ENCODE measurements around the gene CYP26C1.

Gene CYP26C1

GRCh38 chr10:93059975-93060886, at the start of gene CYP26C1:
TSS of gene CYP26C1 (plus strand) at chr10:93060798. CDS start at chr10:93061264, 466 bp downstream.
- Histone ChIP-seq H3K36me3 (peaks cover 37 to 51% (median 43%) of the 10 kb centered on the region in 11 experiments), H3K9ac (no peak within 1 kb of the TSS), H4K20me1 (0 out of 22 replicates have a peak, but pooled peaks cover 0 to 7% (median 0%) of the 10 kb centered on the region in 11 experiments), H3K27me3 (peaks cover under 1 to 9% (median 3%) of the 10 kb centered on the region in 11 experiments; a peak in 18 of 22 replicates), H3K4me3 (no peak within 1 kb of the TSS), H3K9me3 (replicated peaks in 1 of 11) (peaks cover 38 to 48% (median 45%) of the 10 kb centered on the region in 11 experiments), H3K27ac (no peak within 1 kb of the TSS), H3K4me1 (no peaks in the 10 kb centered on the region), H3K4me2 (no peak within 1 kb of the TSS)
- no peak for TF ChIP-seq Cebpa-rat (IDR thresholded peaks at IDR 0.05)

DNA sequence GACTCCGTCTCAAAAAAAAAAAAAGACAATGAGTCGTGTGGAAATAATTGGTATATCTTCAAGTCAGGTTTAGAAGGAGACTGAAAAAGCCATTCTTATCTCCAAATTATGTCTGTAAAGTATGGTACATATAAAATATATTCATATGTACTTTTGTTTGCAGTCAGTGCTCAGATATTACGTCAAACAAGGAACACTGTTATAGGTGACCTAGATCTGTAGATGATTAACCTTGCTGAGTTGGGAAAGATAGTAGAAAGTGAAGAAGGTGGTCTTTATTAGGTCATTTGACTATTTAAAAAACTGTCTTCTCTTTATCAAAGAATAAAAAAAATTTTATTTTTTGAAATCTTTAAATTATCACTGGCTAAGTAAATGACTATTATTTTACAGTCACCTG, 44.9 kb upstream of the CYP26C1 start:
- no peak for TF ChIP-seq Cebpa-rat (IDR thresholded peaks at IDR 0.05)
- H3K4me1 ChIP-seq, result no peaks in the 10 kb centered on the region
- no peak overlapping the region for H3K27ac ChIP-seq
- no peak overlapping the region for H3K9ac ChIP-seq
- H3K9me3 ChIP-seq (replicated peaks in 1 of 11), result no peaks in the 10 kb centered on the region
- H3K36me3 ChIP-seq, result peaks cover 0 to 10% (median 4%) of the 10 kb centered on the region in 11 experiments; a peak in 6 of 22 replicates
- H3K27me3 ChIP-seq, result no peaks in the 10 kb centered on the region
- H4K20me1 ChIP-seq, result no peaks in the 10 kb centered on the region
- no peak overlapping the region for H3K4me2 ChIP-seq
- H3K4me3 ChIP-seq, result no peak overlapping the region

DNA sequence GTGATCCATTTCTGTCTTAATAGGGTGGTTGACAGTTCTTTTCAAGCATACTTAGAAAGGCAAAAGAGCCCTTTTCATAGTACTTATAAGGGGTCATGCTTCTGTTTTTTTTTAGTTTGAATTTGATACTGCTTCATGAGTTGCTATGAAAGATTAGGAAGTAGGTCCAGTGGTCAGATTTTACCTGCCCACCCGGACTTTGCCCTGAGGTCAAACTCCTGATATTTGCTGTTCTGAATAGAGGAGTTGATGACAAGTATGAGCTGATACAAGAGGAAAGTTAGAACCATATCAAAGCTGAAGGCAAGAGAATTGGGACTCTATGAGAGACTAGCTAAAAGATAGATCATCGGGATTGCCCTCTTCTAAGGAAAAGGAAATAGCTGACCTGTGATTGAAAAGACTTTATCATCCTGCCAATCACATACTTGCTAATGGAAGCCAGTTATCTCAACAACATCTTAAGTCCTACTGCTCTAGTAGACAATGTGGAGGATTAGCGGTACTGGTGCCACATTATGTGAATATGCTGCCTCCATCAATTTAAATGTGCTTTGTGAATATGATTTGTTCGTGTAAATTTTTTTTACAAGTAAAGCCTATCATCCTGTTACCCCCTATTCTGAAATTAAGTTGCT, 37.5 kb upstream of the CYP26C1 start:
- Histone ChIP-seq H3K4me3 (no peak overlapping the region), H4K20me1 (no peaks in the 10 kb centered on the region), H3K27ac (no peak overlapping the region)

GRCh38 chr10:93026072-93026471, 34.5 kb upstream of the CYP26C1 start:
- no peaks in the 10 kb centered on the region for H4K20me1 ChIP-seq
- peaks cover 14 to 36% (median 25%) of the 10 kb centered on the region in 11 experiments for H3K36me3 ChIP-seq
- no peak overlapping the region for H3K4me2 ChIP-seq
- no peak overlapping the region for H3K9ac ChIP-seq
- no peak overlapping the region for H3K4me3 ChIP-seq
- no peak for TF ChIP-seq Cebpa-rat (IDR thresholded peaks at IDR 0.05)
- H3K27me3 ChIP-seq, result no peaks in the 10 kb centered on the region
- H3K4me1 ChIP-seq, result no peaks in the 10 kb centered on the region
- H3K27ac ChIP-seq, result no peak overlapping the region
- peaks cover 15 to 24% (median 20%) of the 10 kb centered on the region in 11 experiments for H3K9me3 ChIP-seq (replicated peaks in 1 of 11)

More for the DNA sequence above, 37.5 kb upstream of the CYP26C1 start:
- no peak for TF ChIP-seq Cebpa-rat (IDR thresholded peaks at IDR 0.05)
- H3K4me1 ChIP-seq, result no peaks in the 10 kb centered on the region
- peaks cover 13 to 36% (median 23%) of the 10 kb centered on the region in 11 experiments for H3K36me3 ChIP-seq
- H3K9ac ChIP-seq, result no peak overlapping the region
- H3K9me3 ChIP-seq (replicated peaks in 1 of 11), result peaks cover 15 to 22% (median 19%) of the 10 kb centered on the region in 11 experiments
- H3K27me3 ChIP-seq, result no peaks in the 10 kb centered on the region
- H3K4me2 ChIP-seq, result no peak overlapping the region

- no peak for TF ChIP-seq Cebpa-rat (IDR thresholded peaks at IDR 0.05)
- H3K9ac ChIP-seq, result no peak overlapping the region
- no peaks in the 10 kb centered on the region for H3K27me3 ChIP-seq
- no peak overlapping the region for H3K4me2 ChIP-seq
- H3K9me3 ChIP-seq (replicated peaks in 1 of 11), result peaks cover 15 to 24% (median 20%) of the 10 kb centered on the region in 11 experiments
- H3K4me1 ChIP-seq, result no peaks in the 10 kb centered on the region; a peak in 2 of 20 replicates
- H3K36me3 ChIP-seq, result peaks cover 14 to 36% (median 25%) of the 10 kb centered on the region in 11 experiments
- no peaks in the 10 kb centered on the region for H4K20me1 ChIP-seq
- no peak overlapping the region for H3K4me3 ChIP-seq
- no peak overlapping the region for H3K27ac ChIP-seq
Observed at GRCh38 chr10:93027508-93027907, 33.1 kb upstream of the CYP26C1 start.

DNA sequence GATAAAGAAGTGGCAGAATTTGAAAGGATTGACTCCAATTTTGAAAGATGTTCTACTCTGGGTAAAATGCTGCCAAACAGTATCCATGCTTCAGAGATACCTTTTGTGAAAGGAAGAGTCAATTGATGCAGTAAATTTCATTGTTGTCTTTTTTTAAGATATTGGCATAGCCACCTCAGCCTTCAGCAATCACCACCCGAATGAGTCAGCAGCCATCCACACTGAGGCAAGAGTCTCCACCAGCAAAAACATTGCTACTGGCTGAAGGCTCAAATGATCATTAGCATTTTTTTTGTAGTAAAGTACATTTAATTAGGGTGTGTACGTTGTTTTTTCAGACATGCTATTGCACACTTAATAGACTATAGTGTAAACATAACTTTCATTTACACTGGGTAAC, 31.7 kb upstream of the CYP26C1 start:
- peaks cover 15 to 24% (median 20%) of the 10 kb centered on the region in 11 experiments for H3K9me3 ChIP-seq (replicated peaks in 1 of 11)
- H3K36me3 ChIP-seq, result peaks cover 14 to 36% (median 25%) of the 10 kb centered on the region in 11 experiments
- H3K9ac ChIP-seq, result no peak overlapping the region
- H3K27ac ChIP-seq, result no peak overlapping the region
- H3K4me1 ChIP-seq, result no peaks in the 10 kb centered on the region; a peak in 2 of 20 replicates
- no peak for TF ChIP-seq Cebpa-rat (IDR thresholded peaks at IDR 0.05)
- no peak overlapping the region for H3K4me3 ChIP-seq
- H3K4me2 ChIP-seq, result no peak overlapping the region
- H4K20me1 ChIP-seq, result no peaks in the 10 kb centered on the region
- H3K27me3 ChIP-seq, result no peaks in the 10 kb centered on the region

DNA sequence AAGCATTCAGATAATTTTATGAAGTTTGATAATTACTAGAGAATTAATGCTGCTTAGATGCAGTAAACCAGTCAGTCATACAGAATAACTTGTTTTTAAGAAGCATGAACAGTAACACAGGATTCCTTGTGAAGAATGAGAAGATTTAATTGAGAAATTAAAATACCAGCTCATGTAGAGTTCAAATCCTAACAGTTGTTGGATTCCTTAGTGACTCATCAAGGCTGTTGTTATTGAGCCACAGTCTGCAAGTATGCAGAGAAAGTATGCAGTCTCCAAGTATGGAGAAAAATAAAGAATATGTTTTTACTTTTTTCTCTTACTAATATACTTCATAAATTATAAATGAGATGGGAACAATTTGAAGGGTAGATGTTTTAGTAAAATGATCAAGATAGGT, 30.2 kb upstream of the CYP26C1 start:
- Histone ChIP-seq H3K36me3 (peaks cover 14 to 29% (median 20%) of the 10 kb centered on the region in 11 experiments; a peak in 21 of 22 replicates), H3K27me3 (no peaks in the 10 kb centered on the region), H3K4me1 (no peaks in the 10 kb centered on the region; a peak in 2 of 20 replicates), H3K27ac (no peak overlapping the region), H4K20me1 (no peaks in the 10 kb centered on the region), H3K9ac (no peak overlapping the region), H3K9me3 (replicated peaks in 1 of 11) (peaks cover 15 to 24% (median 20%) of the 10 kb centered on the region in 11 experiments), H3K4me2 (no peak overlapping the region), H3K4me3 (no peak overlapping the region)
- no peak for TF ChIP-seq Cebpa-rat (IDR thresholded peaks at IDR 0.05)

DNA sequence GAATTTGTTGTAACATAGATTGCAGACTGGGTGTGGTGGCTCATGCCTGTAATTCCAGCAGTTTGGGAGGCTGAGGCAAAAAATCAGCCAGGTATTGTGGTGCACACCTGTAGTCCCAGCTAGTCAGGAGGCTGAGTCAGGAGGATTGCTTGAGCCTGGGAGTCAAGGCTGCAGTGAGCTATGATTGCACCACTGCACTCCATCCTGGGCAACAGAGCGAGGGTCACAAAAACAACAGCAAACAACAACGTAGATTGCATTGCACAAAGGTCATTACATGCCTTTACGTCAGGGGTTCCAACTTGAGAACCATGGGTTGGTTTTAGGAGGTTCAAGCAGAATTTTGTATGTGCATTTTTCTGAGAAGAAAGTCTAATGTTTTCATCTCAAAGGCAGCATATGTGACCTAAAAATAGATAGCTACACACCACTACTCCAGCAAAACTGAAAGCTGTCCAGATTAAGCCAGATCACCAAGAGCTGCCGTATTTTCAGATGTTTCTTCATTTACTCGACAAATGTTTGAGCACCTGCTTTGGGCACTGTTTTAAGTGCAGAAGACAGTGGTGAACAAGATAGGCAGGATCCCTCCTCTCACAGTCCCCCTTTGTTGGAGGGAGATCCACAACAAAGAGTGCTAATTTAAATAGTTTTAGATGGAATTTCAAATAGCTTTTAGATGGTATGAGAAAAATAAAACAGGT, 28.3 kb upstream of the CYP26C1 start:
- no peak overlapping the region for H3K27ac ChIP-seq

More for the DNA sequence above, 28.3 kb upstream of the CYP26C1 start:
- Histone ChIP-seq H3K4me2 (peak overlapping the region in 1 of 11 experiments; percentile 5; a peak in 1 of 22 replicates), H3K36me3 (peaks cover 3 to 12% (median 11%) of the 10 kb centered on the region in 11 experiments; a peak in 20 of 22 replicates), H3K9me3 (replicated peaks in 1 of 11) (peaks cover 8 to 13% (median 11%) of the 10 kb centered on the region in 11 experiments), H3K4me3 (no peak overlapping the region), H3K9ac (no peak overlapping the region), H3K27me3 (no peaks in the 10 kb centered on the region), H4K20me1 (no peaks in the 10 kb centered on the region), H3K4me1 (no peaks in the 10 kb centered on the region; a peak in 2 of 20 replicates)
- no peak for TF ChIP-seq Cebpa-rat (IDR thresholded peaks at IDR 0.05)
